OCI-LY1 (cell line): Measurements from ENCODE around the gene FAM180A.

Experiments used
- EZH2 ChIP-seq: fragments of 200-600 bp; sonication (generic), shearing (Covaris generic); IDR thresholded peaks from 2 replicates; pipeline ENCODE4 v1.8.0; 2017; ENCODE audit warnings: borderline replicate concordance, mixed run types, mild to moderate bottlenecking, antibody characterized with exemption, low read length, moderate library complexity, mixed read lengths
- TF ChIP-seq, protein P1 (sequence below): fragments of 200-600 bp; sonication (generic), shearing (Covaris generic); IDR thresholded peaks from 2 replicates; pipeline ENCODE4 v1.5.1; 2017; ENCODE audit warnings: mild to moderate bottlenecking, antibody characterized with exemption, low read length, moderate library complexity, mixed read lengths

- TF ChIP-seq, protein P1, sequence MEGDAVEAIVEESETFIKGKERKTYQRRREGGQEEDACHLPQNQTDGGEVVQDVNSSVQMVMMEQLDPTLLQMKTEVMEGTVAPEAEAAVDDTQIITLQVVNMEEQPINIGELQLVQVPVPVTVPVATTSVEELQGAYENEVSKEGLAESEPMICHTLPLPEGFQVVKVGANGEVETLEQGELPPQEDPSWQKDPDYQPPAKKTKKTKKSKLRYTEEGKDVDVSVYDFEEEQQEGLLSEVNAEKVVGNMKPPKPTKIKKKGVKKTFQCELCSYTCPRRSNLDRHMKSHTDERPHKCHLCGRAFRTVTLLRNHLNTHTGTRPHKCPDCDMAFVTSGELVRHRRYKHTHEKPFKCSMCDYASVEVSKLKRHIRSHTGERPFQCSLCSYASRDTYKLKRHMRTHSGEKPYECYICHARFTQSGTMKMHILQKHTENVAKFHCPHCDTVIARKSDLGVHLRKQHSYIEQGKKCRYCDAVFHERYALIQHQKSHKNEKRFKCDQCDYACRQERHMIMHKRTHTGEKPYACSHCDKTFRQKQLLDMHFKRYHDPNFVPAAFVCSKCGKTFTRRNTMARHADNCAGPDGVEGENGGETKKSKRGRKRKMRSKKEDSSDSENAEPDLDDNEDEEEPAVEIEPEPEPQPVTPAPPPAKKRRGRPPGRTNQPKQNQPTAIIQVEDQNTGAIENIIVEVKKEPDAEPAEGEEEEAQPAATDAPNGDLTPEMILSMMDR: no peak
- TF ChIP-seq EZH2: no peak
Measured at GRCh38 chr7:135709508-135709907, 39.1 kb downstream of the FAM180A start.
